GM18526 (cell line): Measurements from ENCODE around the gene PCBP3.

Source experiments
- POLR2A ChIP-seq: IDR thresholded peaks from 3 replicates; pipeline ENCODE4 v1.6.1; 2011; ENCODE audit not compliant: insufficient read length; ENCODE audit errors: extremely low read depth

Gene PCBP3

GRCh38 chr21:45974073-45975019, 330.8 kb downstream of the PCBP3 start:
- TF ChIP-seq POLR2A = no peak

GRCh38 chr21:45975020-45975666, 331.6 kb downstream of the PCBP3 start:
- no peak for TF ChIP-seq POLR2A

GRCh38 chr21:45976701-45977311, 333.3 kb downstream of the PCBP3 start:
- no peak for TF ChIP-seq POLR2A

DNA sequence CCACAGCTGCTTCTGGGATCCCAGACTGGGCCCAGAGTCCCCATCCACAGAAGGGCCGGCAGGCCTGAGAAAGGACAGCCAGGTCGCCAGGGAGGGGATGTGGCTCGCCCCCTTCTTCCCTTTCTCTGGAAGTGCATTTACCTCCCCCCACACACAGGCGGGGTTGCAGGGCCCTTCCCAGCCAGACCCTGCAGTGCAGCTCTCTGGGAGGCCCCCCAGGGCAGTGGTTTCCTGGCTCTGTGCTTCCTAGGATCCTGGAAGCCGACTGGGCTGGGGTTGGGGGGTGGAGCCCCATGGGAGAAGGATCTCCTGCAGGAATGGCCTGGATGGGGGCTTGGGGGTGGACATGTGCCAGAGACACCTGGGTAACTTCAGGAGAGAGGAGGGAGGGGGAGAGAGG, 333.9 kb downstream of the PCBP3 start:
- TF ChIP-seq POLR2A = no peak

GRCh38 chr21:45979141-45979631, 335.7 kb downstream of the PCBP3 start:
- TF ChIP-seq POLR2A = no peak

DNA sequence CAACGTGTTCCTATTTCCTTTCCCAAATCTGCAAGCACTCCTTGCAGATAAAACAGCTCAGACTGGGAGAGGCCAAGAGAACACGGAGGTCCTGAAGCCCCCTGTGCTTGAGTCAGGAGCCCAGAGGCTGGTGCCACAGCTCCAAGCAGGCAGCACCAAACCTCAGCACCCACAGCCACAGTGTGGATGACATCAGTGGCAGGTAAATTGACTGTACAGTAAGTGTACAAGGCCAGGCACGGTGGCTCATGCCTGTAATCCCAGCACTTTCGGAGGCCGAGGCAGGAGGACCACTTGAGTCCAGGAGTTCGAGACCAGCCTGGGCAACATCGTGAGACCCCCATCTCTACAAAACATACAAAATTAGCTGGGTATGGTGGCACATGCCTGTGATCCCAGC, 336.1 kb downstream of the PCBP3 start:
- TF ChIP-seq POLR2A = no peak

DNA sequence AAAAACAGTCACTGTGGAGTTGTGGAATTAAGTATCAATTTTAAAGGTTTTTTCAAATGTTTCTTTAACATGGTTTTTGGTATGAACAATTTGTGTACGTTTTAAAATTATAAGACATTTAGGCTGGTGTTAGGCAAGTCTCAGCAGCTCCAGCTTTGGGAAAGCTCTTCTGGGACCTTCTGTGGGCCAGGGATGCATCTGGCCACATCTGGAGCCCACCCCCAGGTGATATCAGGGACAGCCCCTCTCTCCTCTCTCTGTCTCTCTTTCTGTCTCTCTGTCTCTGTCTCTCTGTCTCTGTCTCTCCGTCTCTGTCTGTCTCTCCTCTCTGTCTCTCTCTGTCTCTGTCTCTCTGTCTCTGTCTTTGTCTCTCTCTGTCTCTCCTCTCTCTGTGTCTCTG, 336.7 kb downstream of the PCBP3 start:
- TF ChIP-seq POLR2A = no peak

DNA sequence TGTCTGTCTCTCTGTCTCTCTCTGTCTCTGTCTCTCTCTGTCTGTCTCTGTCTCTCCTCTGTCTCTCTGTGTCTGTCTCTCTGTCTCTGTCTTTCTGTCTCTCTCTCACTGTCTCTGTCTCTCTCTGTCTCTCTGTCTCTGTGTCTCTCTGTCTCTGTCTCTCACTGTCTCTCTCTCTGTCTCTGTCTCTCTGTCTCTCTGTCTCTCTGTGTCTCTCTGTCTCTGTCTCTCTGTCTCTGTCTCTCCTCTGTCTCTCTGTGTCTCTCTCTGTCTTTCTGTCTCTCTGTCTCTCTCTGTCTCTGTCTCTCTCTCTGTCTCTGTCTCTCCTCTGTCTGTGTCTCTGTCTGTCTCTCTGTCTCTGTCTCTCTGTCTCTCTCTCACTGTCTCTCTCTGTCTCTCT, 337.2 kb downstream of the PCBP3 start:
- no peak for TF ChIP-seq POLR2A

DNA sequence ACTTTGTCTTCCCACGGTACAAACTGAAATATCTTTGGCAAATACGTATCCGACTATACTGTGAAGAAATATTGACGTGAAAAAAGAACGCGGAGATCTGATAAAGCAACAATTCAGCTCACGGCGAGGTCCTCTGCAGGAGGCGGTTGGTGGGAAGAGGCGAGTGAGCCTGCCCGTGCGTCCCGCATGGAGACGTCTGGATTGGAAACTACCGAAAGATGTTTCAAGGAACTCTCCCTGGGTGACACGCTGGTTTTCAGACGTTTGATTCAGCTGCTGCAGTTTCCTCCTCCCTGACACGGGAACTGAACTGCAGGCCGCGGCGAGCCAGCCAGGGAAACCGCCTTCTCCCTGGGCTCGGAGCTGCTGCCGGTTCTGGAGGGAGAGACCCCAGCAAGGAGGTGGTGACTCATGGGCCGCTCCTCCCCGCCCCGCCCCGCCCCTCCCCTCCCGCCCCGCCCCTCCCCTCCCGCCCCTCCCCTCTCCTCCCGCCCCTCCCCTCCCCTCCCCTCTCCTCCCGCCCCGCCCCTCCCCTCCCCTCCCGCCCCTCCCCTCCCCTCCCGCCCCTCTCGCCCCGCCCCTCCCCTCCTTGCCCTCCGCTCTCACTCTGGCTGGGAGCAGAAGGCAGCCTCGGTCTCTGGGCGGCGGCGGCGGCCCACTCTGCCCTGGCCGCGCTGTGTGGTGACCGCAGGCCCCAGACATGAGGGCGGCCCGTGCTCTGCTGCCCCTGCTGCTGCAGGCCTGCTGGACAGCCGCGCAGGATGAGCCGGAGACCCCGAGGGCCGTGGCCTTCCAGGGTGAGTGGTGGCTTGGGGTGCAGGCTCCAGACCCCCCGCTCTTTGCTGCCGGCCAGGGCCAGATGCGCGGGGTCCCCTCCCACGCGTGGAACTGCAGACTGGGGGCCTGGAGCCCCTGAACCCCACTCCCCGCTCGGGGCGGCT, 337.9 kb downstream of the PCBP3 start, which contains the start of gene COL6A1:
COL6A1 (plus strand) TSS at position 620 of the 941 bp plus-strand sequence; CDS start at position 701, 81 bp downstream.
- TF ChIP-seq POLR2A = no peak

DNA sequence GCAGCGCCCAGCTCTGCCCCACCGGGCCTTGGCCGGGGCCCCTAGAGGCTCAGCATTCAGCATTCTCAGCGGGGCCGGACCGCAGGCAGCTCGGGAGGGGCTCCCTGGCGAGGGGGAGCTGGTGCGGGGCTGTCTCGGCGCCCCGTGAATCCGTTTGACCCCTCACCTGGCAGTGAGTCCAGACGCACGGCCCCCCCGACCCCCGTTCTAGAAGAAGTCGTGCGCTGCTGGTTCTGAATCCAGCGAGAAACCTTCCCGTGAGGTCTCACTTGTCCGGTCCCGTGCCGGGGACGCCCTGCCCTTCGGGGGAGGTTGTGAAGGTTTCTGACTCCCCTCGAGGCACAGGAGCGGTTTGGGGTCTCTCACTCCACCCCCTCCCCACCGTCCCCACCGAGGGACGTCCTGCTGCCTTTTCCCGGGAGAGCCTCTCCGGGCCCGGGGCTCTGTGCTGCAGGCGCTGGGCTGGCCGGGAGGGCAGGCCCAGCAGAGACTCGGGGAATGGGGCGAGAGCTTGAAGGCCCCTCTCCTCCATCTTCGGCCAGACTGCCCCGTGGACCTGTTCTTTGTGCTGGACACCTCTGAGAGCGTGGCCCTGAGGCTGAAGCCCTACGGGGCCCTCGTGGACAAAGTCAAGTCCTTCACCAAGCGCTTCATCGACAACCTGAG, 338.7 kb downstream of the PCBP3 start:
- no peak for TF ChIP-seq POLR2A

DNA sequence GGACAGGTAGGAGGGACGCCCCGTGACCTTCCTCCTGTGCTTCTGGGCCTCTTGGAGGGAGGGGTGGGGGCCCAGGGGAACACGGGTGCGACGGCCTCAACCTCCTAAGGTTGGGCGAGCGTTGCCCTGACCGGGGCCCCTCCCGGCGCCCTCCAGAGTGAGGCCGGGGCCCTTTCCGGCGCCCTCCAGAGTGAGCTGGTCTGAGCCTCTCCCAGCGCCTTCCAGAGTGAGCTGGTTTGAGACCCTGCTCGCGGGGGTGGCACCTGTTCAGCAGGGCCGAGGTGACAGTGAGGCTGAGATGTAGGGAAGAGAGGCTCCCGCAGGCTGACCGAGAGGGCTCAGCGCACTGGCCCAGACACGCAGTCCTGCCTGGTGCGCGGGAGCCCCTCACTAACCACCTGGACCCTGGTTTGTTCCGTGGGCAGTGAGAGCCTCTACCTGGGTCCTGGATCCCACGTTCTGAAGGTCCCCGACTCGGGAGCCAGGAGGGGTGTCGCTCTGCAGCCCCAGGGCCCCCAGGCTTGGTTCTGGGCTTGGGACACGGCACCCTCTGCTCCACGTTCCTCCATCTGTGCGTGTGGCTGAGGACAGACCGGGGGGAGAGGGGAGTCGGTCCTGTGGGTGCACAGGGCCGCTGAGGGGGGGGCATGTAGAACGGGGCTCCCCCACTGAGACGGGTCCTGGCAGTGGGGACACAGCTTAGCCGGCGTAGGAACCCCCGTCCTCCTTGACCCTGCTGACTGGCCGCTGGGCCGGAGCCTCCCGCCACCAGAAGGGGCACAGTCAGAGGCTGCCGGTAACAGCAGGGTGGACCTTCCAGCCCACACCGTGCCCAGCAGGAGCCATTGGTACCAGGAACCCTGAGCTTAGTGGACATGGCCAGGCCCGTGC, 339.5 kb downstream of the PCBP3 start:
- TF ChIP-seq POLR2A = no peak

DNA sequence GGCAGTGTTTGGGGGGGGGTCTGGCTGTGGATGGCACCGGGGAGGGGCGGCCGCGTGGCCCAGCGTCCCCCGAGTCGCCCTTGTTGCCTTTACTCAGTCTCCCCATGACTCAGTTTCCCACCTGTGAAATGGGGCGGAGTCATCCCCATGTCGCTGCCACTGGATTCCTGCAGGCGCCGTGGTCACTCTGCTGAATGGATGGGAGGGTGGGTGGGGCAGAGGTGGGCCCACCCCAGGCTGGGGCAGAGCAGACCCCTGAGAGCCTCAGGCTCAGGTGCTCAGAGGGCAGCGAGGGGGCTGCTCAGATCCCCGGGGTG, 340.1 kb downstream of the PCBP3 start:
- no peak for TF ChIP-seq POLR2A

GRCh38 chr21:45983981-45984551, 340.5 kb downstream of the PCBP3 start:
- TF ChIP-seq POLR2A = no peak
